OCI-LY7 (cell line): ENCODE results near the gene NOL3. TPM values are rescaled to one million over a fixed set of nuclear protein-coding genes. Genes with fewer than 3 reads are reported as not detected.

Experiments used
- BruUV-seq: library from RNA; stranded (reverse); fragments of 400-500 nt; replicated peaks from 2 replicates; lab custom pipeline; 2021; lab: Mats Ljungman, UMichigan
- CTCF ChIA-PET: fragments of 300-600 bp; sonication (Branson Sonifier 250); formaldehyde crosslinking; loops from one replicate; lab custom pipeline; 2022; ENCODE audit warnings: antibody characterized with exemption; ENCODE audit not compliant: unreplicated experiment; lab: Charles Lee
- POLR2A ChIA-PET: fragments of 300-600 bp; sonication (Branson Sonifier 250); formaldehyde crosslinking; loops from one replicate; lab custom pipeline; 2022; ENCODE audit warnings: antibody characterized with exemption; lab: Charles Lee
- DNase-seq: peaks from one replicate; pipeline ENCODE4 v3.0.0-alpha.2; 2015; ENCODE audit warnings: low spot score
- H2AFZ ChIP-seq: fragments of 200-600 bp; sonication (generic), shearing (Covaris generic); 2 replicates; pipeline ENCODE4 v1.6.1; 2014; ENCODE audit warnings: mild to moderate bottlenecking, antibody characterized with exemption, low read length, moderate library complexity
- H3K27ac ChIP-seq: fragments of 200-600 bp; sonication (generic); 2 replicates; pipeline ENCODE4 v1.5.1; 2014; ENCODE audit warnings: mixed run types, low read depth, mild to moderate bottlenecking, moderate library complexity, low read length, inconsistent platforms; ENCODE audit not compliant: poor library complexity, severe bottlenecking
- H3K36me3 ChIP-seq: fragments of 200-600 bp; sonication (generic); 2 replicates; pipeline ENCODE4 v1.6.1; 2014; ENCODE audit warnings: mild to moderate bottlenecking, antibody characterized with exemption, low read length, moderate library complexity, mixed read lengths; ENCODE audit not compliant: insufficient read depth
- H3K4me1 ChIP-seq: fragments of 200-600 bp; sonication (generic); 2 replicates; pipeline ENCODE4 v1.5.1; 2014; ENCODE audit warnings: mild to moderate bottlenecking, low read length; ENCODE audit not compliant: insufficient read depth, poor library complexity, severe bottlenecking
- H3K4me2 ChIP-seq: fragments of 200-600 bp; sonication (generic); 2 replicates; pipeline ENCODE4 v1.6.1; 2014; ENCODE audit warnings: mild to moderate bottlenecking, low read length
- H3K4me3 ChIP-seq: fragments of 200-600 bp; sonication (generic); 2 replicates; pipeline ENCODE4 v1.5.1; 2014; ENCODE audit warnings: mild to moderate bottlenecking, low read depth, low read length; ENCODE audit not compliant: poor library complexity, severe bottlenecking
- H3K79me2 ChIP-seq: fragments of 200-600 bp; sonication (generic); 2 replicates; pipeline ENCODE4 v1.6.1; 2016; ENCODE audit warnings: low read depth, mild to moderate bottlenecking, low read length, moderate library complexity, mixed read lengths; ENCODE audit not compliant: insufficient read depth
- H3K9me2 ChIP-seq: fragments of 200-600 bp; sonication (generic); 2 replicates; pipeline ENCODE4 v1.6.1; 2016; ENCODE audit warnings: mild to moderate bottlenecking, low read length, mixed read lengths; ENCODE audit not compliant: insufficient read depth
- H3K9me3 ChIP-seq: fragments of 200-600 bp; sonication (generic); 2 replicates; pipeline ENCODE4 v1.6.1; 2014; ENCODE audit warnings: mild to moderate bottlenecking, mixed run types, low read length, mixed read lengths
- H4K20me1 ChIP-seq: fragments of 200-600 bp; sonication (generic); 2 replicates; pipeline ENCODE4 v1.6.1; 2014; ENCODE audit warnings: mild to moderate bottlenecking, antibody characterized with exemption, low read length, moderate library complexity, mixed read lengths; ENCODE audit not compliant: insufficient read depth
- EZH2phosphoT487 ChIP-seq: fragments of 200-600 bp; sonication (generic); IDR thresholded peaks from 2 replicates; pipeline ENCODE4 v1.6.1; 2018; ENCODE audit warnings: low read depth, borderline replicate concordance, mild to moderate bottlenecking, mixed run types, antibody characterized with exemption, low read length, moderate library complexity, mixed read lengths
- intact Hi-C: fragments of 100-400 bp; cut with micrococcal nuclease; formaldehyde crosslinking; loops from one replicate; pipeline ENCODE4 v1.10.0; 2022; ENCODE audit not compliant: unreplicated experiment
- total RNA-seq, 2 experiments: library from RNA; depleted of rRNA in 1 of 2; stranded (reverse); fragments of >200 nt in 1 of 2; shearing (Covaris generic) in 1 of 2; gene quantifications; 2 replicates each; pipeline ENCODE4 v1.2.3, GENCODE V29; 2014 to 2022
- TF ChIP-seq, protein P1 (sequence below): fragments of 200-600 bp; sonication (generic); conservative IDR thresholded peaks from 2 replicates; pipeline ENCODE4 v1.5.1; 2014; ENCODE audit warnings: mild to moderate bottlenecking, antibody characterized with exemption, low read length, moderate library complexity, mixed read lengths

NOL3 gene
- total RNA-seq, 2 experiments from 2014 or later, result 2.2 to 4.4 TPM

DNA sequence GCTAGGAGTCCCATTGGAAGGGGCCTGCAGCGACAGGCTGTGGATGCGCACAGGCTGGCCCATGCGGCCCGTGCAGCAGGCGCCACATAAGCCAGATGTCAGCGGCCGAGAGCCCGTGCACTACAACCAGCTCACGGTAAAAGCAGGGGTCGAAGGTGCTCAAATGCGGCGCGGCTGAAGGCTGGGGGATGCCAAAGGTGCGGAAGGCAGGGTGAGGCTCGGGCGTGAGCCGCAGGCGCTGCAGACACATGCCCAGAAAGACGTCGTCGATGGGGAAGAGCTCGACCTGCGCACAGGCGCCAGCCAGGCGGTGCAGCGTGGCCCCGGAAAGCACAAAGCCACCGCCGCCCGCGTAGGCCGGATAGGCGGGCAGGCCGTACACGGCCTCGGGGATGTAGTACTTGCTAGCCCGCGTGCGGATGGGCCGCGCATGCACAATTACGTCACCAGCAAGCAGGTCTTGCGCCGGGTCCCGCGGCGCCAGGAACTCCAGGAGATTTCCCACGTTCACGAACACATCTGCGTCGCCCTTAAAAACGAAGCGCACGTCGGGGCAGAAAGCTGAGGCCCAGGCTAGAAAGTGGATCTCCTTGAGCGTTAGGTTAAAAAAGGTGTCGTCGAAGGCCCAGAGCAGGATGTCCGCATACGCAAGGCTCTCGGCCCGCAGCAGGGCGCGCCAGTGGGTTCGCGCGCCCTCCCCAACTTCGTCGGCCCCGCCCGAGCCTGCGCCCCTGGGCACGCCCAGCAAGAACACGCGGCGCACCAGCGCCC, 20.9 kb upstream of the NOL3 start:
- Histone ChIP-seq H3K9me2 (no peaks in the 10 kb centered on the region), H3K4me1 (no peaks in the 10 kb centered on the region), H3K36me3 (peaks cover 43% of the 10 kb centered on the region), H3K4me3 (no peak overlapping the region), H3K79me2 (no peaks in the 10 kb centered on the region), H3K9me3 (no peaks in the 10 kb centered on the region), H2AFZ (no peak overlapping the region), H3K27ac (no peak overlapping the region), H4K20me1 (no peaks in the 10 kb centered on the region), H3K4me2 (no peak overlapping the region)
- no TSS peak for BruUV-seq
- no peak for DNase-seq
- CTCF ChIA-PET, result interaction anchor here (0.5 to 0.9 kb wide), 2 partner anchors 8 to 137 kb away, joined by 3 read pairs; no protein-coding TSS in a partner anchor
- intact Hi-C loops, result no loop called here
- POLR2A ChIA-PET, result no interaction called here
- TF ChIP-seq EZH2phosphoT487, result no peak

DNA sequence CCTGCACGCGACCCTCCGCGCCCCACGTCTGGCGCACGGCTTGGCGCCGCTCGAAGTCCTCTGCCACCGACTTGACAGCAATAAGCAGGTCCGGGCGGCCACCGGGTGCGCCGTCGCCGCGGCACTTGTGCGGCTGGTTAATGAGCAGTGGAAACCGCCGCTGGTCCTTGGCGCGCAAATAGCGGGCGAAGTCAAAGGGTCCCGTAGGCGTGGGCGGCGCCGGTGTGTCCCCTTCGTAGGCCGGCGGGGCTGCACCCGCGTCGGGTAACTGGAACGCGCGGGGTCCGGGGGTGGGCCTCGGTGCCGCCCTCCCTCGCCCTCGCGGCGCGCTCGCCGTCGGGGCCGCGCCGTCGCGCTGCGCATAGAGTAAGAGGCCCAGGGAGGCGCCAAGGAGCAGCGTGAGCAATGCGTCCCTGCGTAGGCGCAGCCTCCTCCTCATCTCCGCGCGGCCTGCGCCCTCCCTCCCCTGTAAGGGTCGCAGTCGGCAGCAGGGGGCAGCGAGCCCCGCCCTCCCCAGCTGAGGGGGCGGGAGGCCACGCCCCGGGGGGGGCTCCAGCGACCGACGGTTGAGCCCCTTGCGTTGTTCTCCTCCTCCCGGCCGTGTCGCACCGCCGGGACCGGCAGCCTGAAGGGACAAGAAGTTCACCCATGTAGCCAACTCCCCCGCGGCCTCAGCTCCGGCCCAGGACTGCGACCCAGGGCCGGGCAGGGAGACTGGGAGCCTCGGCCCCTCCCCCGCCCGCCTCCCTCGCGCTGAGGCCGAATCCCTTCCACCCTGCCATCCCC, 20.1 kb upstream of the NOL3 start:
- intact Hi-C loops, result no loop called here
- no peaks in the 10 kb centered on the region for H4K20me1 ChIP-seq
- H3K79me2 ChIP-seq, result no peaks in the 10 kb centered on the region
- no peak overlapping the region for H3K27ac ChIP-seq
- H3K36me3 ChIP-seq, result peaks cover 37% of the 10 kb centered on the region
- no peak overlapping the region for H3K4me2 ChIP-seq
- TF ChIP-seq, protein P1, sequence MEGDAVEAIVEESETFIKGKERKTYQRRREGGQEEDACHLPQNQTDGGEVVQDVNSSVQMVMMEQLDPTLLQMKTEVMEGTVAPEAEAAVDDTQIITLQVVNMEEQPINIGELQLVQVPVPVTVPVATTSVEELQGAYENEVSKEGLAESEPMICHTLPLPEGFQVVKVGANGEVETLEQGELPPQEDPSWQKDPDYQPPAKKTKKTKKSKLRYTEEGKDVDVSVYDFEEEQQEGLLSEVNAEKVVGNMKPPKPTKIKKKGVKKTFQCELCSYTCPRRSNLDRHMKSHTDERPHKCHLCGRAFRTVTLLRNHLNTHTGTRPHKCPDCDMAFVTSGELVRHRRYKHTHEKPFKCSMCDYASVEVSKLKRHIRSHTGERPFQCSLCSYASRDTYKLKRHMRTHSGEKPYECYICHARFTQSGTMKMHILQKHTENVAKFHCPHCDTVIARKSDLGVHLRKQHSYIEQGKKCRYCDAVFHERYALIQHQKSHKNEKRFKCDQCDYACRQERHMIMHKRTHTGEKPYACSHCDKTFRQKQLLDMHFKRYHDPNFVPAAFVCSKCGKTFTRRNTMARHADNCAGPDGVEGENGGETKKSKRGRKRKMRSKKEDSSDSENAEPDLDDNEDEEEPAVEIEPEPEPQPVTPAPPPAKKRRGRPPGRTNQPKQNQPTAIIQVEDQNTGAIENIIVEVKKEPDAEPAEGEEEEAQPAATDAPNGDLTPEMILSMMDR, result no peak
- no peak for TF ChIP-seq EZH2phosphoT487
- H3K4me3 ChIP-seq, result no peak overlapping the region
- CTCF ChIA-PET, result no interaction called here
- DNase-seq, result no peak
- H3K9me2 ChIP-seq, result no peaks in the 10 kb centered on the region
- POLR2A ChIA-PET, result no interaction called here
- no TSS peak for BruUV-seq
- no peaks in the 10 kb centered on the region for H3K9me3 ChIP-seq
- no peaks in the 10 kb centered on the region for H3K4me1 ChIP-seq
- no peak overlapping the region for H2AFZ ChIP-seq

DNA sequence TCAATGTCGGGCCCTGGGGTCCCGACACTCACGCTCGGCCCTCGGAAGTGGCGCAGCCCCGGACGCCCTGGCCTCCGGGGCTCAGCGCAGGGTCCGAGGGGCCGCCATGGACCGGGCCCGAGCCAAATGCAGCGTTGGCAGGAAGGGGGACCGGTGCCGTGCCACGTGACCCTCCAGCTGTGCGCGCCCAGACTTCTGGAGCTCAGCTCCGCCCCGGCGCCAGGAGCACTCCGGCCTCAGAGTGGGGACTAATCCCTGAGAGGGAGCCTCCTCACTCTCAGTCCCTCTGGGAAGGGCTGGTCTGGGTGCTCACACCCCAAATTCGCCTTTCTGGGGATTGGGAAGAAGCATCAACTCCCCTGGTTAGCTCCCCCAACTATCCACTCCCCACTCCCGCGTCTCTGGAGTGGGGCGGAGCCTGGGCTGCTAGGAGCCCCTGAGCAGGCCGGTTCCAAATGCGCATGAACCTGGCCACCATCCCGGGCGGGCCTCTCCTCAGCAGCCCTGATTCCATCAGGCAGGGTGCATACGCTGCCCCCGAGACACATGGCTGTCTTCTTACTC, 19.4 kb upstream of the NOL3 start, which contains the start of gene B3GNT9:
Gene B3GNT9, minus strand, starts transcription at position 166 of the 564 bp plus-strand sequence. CDS start 513 bp downstream, outside the sequence.
- Histone ChIP-seq H3K4me2 (no peak within 1 kb of the TSS), H3K4me1 (no peaks in the 10 kb centered on the region), H3K36me3 (peaks cover 30% of the 10 kb centered on the region), H3K27ac (no peak within 1 kb of the TSS), H4K20me1 (no peaks in the 10 kb centered on the region), H2AFZ (no peak within 1 kb of the TSS), H3K9me3 (no peaks in the 10 kb centered on the region), H3K4me3 (no peak within 1 kb of the TSS), H3K79me2 (no peaks in the 10 kb centered on the region), H3K9me2 (no peaks in the 10 kb centered on the region)
- no peak for DNase-seq
- POLR2A ChIA-PET, result interaction anchor here (0.6 kb wide), 1 partner anchor 109 kb away, joined by 3 read pairs; no protein-coding TSS in a partner anchor
- intact Hi-C loops, result no loop called here
- TF ChIP-seq EZH2phosphoT487, result no peak
- TF ChIP-seq, protein P1, result no peak
- BruUV-seq, result no TSS peak
- CTCF ChIA-PET, result no interaction called here
